Ishikawa (cell line): ENCODE results near the gene NAA35.

ENCODE experiments used
- CREB1 ChIP-seq: IDR thresholded peaks from 2 replicates; pipeline ENCODE4 v1.6.1; 2012; ENCODE audit warnings: low read depth
- EGR1 ChIP-seq: IDR thresholded peaks from 2 replicates; pipeline ENCODE4 v1.6.1; 2012
- FOXM1 ChIP-seq: IDR thresholded peaks from 2 replicates; pipeline ENCODE4 v1.6.1; 2012; ENCODE audit warnings: low read depth, borderline replicate concordance
- MAX ChIP-seq: IDR thresholded peaks from 2 replicates; pipeline ENCODE4 v1.6.1; 2012
- NFIC ChIP-seq: IDR thresholded peaks from 2 replicates; pipeline ENCODE4 v1.6.1; 2012

GRCh38 chr9:85940275-85940831, 593 bp upstream of the NAA35 start:
- TF ChIP-seq CREB1: no peak
- TF ChIP-seq FOXM1: no peak
- no peak for TF ChIP-seq MAX
- no peak for TF ChIP-seq EGR1
- no peak for TF ChIP-seq NFIC
